Measurements from ENCODE around the gene DOCK7. TPM values are rescaled to one million over a fixed set of nuclear protein-coding genes. Genes with fewer than 3 reads are reported as not detected.

Gene DOCK7
- polyA plus RNA-seq, 1 of the 3 experiments (the other 2 are of a cell fraction): 27.6 TPM

GRCh38 chr1:62523860-62524259 is 164.3 kb downstream of the DOCK7 start:
- H3K4me2 ChIP-seq: no peak overlapping the region
- no peak overlapping the region for H2AFZ ChIP-seq (ENCODE audit: low read depth)
- no peak for DNase-seq
- POLR2A ChIA-PET: no interaction called here
- H4K20me1 ChIP-seq (ENCODE audit: insufficient read depth): no peaks in the 10 kb centered on the region
- H3K9me3 ChIP-seq: peaks cover 4% of the 10 kb centered on the region; the same call in 1 of the 2 replicates
- no peaks in the 10 kb centered on the region for H3K9me2 ChIP-seq
- CTCF ChIA-PET: interaction anchor here (1.4 to 4.5 kb wide), 2 partner anchors 16 to 222 kb away, joined by 4 to 15 read pairs; no protein-coding TSS in a partner anchor
- H3K9ac ChIP-seq: no peak overlapping the region
- H3K4me1 ChIP-seq (ENCODE audit: control insufficient read depth in 1 of 2, insufficient read depth in 2 of 2, low read depth in 1 of 2, low read length in 1 of 2): no peaks in the 10 kb centered on the region
- H3K27ac ChIP-seq (ENCODE audit: low read depth in 2 of 2, low read length in 1 of 2): no peak overlapping the region
- peaks cover 15 to 63% of the 10 kb centered on the region in 2 experiments for H3K36me3 ChIP-seq (replicated peaks in 1 of 2; ENCODE audit: control insufficient read depth in 1 of 2, insufficient read depth in 2 of 2, low read length in 1 of 2)
- H3F3A ChIP-seq (replicated peaks; ENCODE audit: insufficient read depth): peaks cover 23% of the 10 kb centered on the region
- 91% methylated on average over 2 of the region's 2 CpGs for WGBS (ENCODE audit: low lambda C conversion rate)
- H3K4me3 ChIP-seq (ENCODE audit: low read depth in 2 of 2, low read length in 1 of 2): no peak overlapping the region
- H3K79me2 ChIP-seq (ENCODE audit: insufficient read depth): peaks cover 14% of the 10 kb centered on the region
- H3K27me3 ChIP-seq (ENCODE audit: insufficient read depth): no peaks in the 10 kb centered on the region
- TF ChIP-seq, protein P1, sequence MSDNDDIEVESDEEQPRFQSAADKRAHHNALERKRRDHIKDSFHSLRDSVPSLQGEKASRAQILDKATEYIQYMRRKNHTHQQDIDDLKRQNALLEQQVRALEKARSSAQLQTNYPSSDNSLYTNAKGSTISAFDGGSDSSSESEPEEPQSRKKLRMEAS (IDR thresholded peaks at IDR 0.05; ENCODE audit: low read depth): no peak
- TF ChIP-seq, protein P2, sequence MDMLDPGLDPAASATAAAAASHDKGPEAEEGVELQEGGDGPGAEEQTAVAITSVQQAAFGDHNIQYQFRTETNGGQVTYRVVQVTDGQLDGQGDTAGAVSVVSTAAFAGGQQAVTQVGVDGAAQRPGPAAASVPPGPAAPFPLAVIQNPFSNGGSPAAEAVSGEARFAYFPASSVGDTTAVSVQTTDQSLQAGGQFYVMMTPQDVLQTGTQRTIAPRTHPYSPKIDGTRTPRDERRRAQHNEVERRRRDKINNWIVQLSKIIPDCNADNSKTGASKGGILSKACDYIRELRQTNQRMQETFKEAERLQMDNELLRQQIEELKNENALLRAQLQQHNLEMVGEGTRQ (IDR thresholded peaks at IDR 0.05; ENCODE audit: borderline replicate concordance, low read depth, low read length): no peak
- no peak for TF ChIP-seq ZBTB33 (IDR thresholded peaks at IDR 0.05; ENCODE audit: borderline replicate concordance, low read depth)
- no peak for TF ChIP-seq FOXJ3 (CRISPR knock-in tag; IDR thresholded peaks at IDR 0.05)
- no peak for TF ChIP-seq TEAD4 (IDR thresholded peaks at IDR 0.05; ENCODE audit: borderline replicate concordance, insufficient read depth)
- TF ChIP-seq NRF1 (IDR thresholded peaks at IDR 0.05; ENCODE audit: low read depth, low read length): no peak
- no peak for TF ChIP-seq JUND (IDR thresholded peaks at IDR 0.05)
- TF ChIP-seq MEF2A (IDR thresholded peaks at IDR 0.05; ENCODE audit: borderline replicate concordance, low read depth): no peak
- TF ChIP-seq, protein P3, sequence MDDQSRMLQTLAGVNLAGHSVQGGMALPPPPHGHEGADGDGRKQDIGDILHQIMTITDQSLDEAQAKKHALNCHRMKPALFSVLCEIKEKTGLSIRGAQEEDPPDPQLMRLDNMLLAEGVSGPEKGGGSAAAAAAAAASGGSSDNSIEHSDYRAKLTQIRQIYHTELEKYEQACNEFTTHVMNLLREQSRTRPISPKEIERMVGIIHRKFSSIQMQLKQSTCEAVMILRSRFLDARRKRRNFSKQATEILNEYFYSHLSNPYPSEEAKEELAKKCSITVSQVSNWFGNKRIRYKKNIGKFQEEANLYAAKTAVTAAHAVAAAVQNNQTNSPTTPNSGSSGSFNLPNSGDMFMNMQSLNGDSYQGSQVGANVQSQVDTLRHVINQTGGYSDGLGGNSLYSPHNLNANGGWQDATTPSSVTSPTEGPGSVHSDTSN (IDR thresholded peaks at IDR 0.05): no peak
- TF ChIP-seq SIN3A (IDR thresholded peaks at IDR 0.05; ENCODE audit: borderline replicate concordance, low read depth, low read length): no peak
- TF ChIP-seq RXRA (IDR thresholded peaks at IDR 0.05; ENCODE audit: borderline replicate concordance, low read depth): no peak
- TF ChIP-seq TAF1 (IDR thresholded peaks at IDR 0.05; ENCODE audit: borderline replicate concordance, low read depth, low read length): no peak
- no peak for TF ChIP-seq FOXM1 (IDR thresholded peaks at IDR 0.05; ENCODE audit: low read depth)

DNA sequence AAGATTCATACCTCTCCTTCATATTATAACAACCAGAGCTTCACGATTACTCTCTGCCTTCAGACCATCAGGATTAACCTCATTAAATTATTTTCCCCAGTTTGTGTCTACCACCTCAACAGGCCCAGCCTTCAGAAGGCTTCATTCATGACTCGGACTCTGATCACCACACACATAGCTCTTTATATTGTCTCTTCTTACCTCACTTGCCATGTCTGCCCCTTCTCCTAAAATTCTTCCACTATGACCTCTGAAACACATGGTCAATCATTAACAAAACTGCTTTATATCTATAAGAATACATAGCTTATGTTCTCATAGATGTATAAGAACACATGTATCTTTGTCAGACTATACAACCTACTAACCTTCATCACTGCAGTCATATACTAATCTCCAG is 171.6 kb downstream of the DOCK7 start:
- no peak for DNase-seq
- peaks cover 14 to 44% of the 10 kb centered on the region in 2 experiments for H3K36me3 ChIP-seq (replicated peaks in 1 of 2; ENCODE audit: control insufficient read depth in 1 of 2, insufficient read depth in 2 of 2, low read length in 1 of 2)
- H3F3A ChIP-seq (replicated peaks; ENCODE audit: insufficient read depth): no peaks in the 10 kb centered on the region
- no peak overlapping the region for H3K27ac ChIP-seq (ENCODE audit: low read depth in 2 of 2, low read length in 1 of 2)
- WGBS (ENCODE audit: low lambda C conversion rate): 93% methylated on average over 2 of the region's 2 CpGs
- H3K79me2 ChIP-seq (ENCODE audit: insufficient read depth): peaks cover 14% of the 10 kb centered on the region; the same call in 1 of the 2 replicates
- no peaks in the 10 kb centered on the region for H4K20me1 ChIP-seq (ENCODE audit: insufficient read depth)
- ChIA-PET POLR2A (no interaction called here), CTCF (interaction anchor here (0.7 to 3.9 kb wide), 4 partner anchors 9 to 230 kb away, joined by 3 to 20 read pairs (median 6); no protein-coding TSS in a partner anchor)
- peaks cover 5% of the 10 kb centered on the region; the same call in 1 of the 2 replicates for H3K9me3 ChIP-seq
- H2AFZ ChIP-seq (ENCODE audit: low read depth): no peak overlapping the region
- TF ChIP-seq EP300 (IDR thresholded peaks at IDR 0.05; ENCODE audit: borderline replicate concordance in 1 of 2, low read depth in 1 of 2, low read length in 1 of 2) (no peak), JUND (IDR thresholded peaks at IDR 0.05) (no peak), ELF1 (IDR thresholded peaks at IDR 0.05) (no peak), YY1 (IDR thresholded peaks at IDR 0.05; ENCODE audit: low read depth) (no peak), TCF12 (IDR thresholded peaks at IDR 0.05) (no peak)
- TF ChIP-seq, protein P4, sequence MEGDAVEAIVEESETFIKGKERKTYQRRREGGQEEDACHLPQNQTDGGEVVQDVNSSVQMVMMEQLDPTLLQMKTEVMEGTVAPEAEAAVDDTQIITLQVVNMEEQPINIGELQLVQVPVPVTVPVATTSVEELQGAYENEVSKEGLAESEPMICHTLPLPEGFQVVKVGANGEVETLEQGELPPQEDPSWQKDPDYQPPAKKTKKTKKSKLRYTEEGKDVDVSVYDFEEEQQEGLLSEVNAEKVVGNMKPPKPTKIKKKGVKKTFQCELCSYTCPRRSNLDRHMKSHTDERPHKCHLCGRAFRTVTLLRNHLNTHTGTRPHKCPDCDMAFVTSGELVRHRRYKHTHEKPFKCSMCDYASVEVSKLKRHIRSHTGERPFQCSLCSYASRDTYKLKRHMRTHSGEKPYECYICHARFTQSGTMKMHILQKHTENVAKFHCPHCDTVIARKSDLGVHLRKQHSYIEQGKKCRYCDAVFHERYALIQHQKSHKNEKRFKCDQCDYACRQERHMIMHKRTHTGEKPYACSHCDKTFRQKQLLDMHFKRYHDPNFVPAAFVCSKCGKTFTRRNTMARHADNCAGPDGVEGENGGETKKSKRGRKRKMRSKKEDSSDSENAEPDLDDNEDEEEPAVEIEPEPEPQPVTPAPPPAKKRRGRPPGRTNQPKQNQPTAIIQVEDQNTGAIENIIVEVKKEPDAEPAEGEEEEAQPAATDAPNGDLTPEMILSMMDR (IDR thresholded peaks at IDR 0.05): no peak
- TF ChIP-seq, protein P1 (IDR thresholded peaks at IDR 0.05; ENCODE audit: low read depth): no peak
- TF ChIP-seq, protein P2 (IDR thresholded peaks at IDR 0.05; ENCODE audit: borderline replicate concordance, low read depth, low read length): no peak
- H3K9ac ChIP-seq: no peak overlapping the region
- no peaks in the 10 kb centered on the region for H3K27me3 ChIP-seq (ENCODE audit: insufficient read depth)
- no peak overlapping the region for H3K4me3 ChIP-seq (ENCODE audit: low read depth in 2 of 2, low read length in 1 of 2)
- no peaks in the 10 kb centered on the region for H3K9me2 ChIP-seq
- H3K4me1 ChIP-seq (ENCODE audit: control insufficient read depth in 1 of 2, insufficient read depth in 2 of 2, low read depth in 1 of 2, low read length in 1 of 2): peaks cover 0 to 3% of the 10 kb centered on the region in 2 experiments; a peak in 2 of 4 replicates
- H3K4me2 ChIP-seq: no peak overlapping the region

Data from SK-N-SH (cell line).